ENCODE results near the gene NGLY1. TPM values are rescaled to one million over a fixed set of nuclear protein-coding genes. Genes with fewer than 3 reads are reported as not detected.

Gene NGLY1
- total RNA-seq, 4 donors from 2014 or later = 32.9 to 101 (median 46.4) TPM

DNA sequence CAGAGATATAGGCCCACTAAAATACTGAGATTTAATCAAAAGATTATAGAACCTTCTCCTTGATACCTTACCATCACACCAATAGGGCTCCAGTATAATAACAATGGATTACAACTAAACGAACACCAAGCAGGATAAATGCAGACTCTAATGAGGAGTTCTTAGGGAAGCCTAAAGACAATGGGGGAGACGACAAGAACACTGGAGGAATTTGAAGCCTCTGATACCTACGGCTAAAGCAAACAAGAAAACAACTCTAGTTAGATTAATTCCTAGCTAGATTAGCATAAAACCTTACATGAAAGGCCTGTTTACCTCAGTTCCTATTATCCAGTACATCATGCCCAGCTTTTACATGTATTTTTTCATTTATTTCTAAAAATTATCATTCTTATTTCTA lies 35.1 kb downstream of the NGLY1 start:
- Histone ChIP-seq H3K4me3 (no peak overlapping the region), H3K27me3 (no peaks in the 10 kb centered on the region), H3K9me3 (no peaks in the 10 kb centered on the region), H3K4me1 (no peaks in the 10 kb centered on the region), H3K27ac (no peak overlapping the region), H3K36me3 (peaks cover 0 to 65% (median 0%) of the 10 kb centered on the region in 3 donors)
- TF ChIP-seq, protein P1, sequence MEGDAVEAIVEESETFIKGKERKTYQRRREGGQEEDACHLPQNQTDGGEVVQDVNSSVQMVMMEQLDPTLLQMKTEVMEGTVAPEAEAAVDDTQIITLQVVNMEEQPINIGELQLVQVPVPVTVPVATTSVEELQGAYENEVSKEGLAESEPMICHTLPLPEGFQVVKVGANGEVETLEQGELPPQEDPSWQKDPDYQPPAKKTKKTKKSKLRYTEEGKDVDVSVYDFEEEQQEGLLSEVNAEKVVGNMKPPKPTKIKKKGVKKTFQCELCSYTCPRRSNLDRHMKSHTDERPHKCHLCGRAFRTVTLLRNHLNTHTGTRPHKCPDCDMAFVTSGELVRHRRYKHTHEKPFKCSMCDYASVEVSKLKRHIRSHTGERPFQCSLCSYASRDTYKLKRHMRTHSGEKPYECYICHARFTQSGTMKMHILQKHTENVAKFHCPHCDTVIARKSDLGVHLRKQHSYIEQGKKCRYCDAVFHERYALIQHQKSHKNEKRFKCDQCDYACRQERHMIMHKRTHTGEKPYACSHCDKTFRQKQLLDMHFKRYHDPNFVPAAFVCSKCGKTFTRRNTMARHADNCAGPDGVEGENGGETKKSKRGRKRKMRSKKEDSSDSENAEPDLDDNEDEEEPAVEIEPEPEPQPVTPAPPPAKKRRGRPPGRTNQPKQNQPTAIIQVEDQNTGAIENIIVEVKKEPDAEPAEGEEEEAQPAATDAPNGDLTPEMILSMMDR (IDR thresholded peaks at IDR 0.05) = no peak
- DNase-seq = no peak

DNA sequence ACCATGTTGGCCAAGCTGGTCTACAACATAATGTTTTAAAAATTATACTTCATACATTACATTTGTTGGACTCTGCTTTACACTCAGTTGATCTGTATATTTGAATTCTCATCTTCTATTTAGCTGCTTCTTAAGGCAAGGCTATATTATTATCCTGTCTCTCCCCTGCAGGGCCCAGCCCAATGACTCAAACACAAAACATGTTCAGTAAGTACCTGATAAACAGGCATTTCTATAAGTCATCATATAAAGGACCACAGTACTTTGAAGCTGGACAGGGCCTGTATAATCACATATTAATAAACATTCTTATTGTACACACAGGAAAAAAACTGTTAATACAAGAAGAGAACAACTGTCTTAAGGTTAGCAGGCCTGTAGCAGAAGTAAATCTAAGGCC lies 36.2 kb downstream of the NGLY1 start:
- no peak for DNase-seq
- Histone ChIP-seq H3K4me3 (no peak overlapping the region), H3K9me3 (no peaks in the 10 kb centered on the region), H3K4me1 (no peaks in the 10 kb centered on the region), H3K27ac (no peak overlapping the region), H3K36me3 (peaks cover 0 to 66% (median 0%) of the 10 kb centered on the region in 3 donors), H3K27me3 (no peaks in the 10 kb centered on the region)
- TF ChIP-seq, protein P1 (IDR thresholded peaks at IDR 0.05) = no peak
- no peak for TF ChIP-seq POLR2A (IDR thresholded peaks at IDR 0.05)

DNA sequence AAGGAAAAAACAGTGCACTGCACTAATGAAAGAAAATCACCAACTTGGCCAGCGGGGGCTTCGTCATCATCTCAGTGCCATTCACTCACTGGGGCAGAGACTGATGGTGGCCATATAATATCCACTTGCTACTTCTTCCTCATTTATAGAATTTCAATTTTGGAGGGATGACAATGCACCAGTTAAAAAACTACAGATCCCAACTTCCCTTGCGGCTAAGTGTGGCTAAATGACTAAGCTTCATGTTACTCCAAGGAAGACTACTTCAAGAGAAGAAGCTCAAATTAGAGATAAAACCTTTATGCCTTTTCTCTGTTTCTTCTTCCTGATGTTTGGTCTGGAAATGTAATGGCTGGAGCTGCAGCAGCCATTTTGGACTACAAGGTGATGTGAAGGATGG lies 38.8 kb downstream of the NGLY1 start:
- TF ChIP-seq, protein P1 (IDR thresholded peaks at IDR 0.05) = no peak
- TF ChIP-seq POLR2A (IDR thresholded peaks at IDR 0.05) = no peak
- Histone ChIP-seq H3K27me3 (no peaks in the 10 kb centered on the region), H3K4me1 (no peaks in the 10 kb centered on the region), H3K4me3 (no peak overlapping the region), H3K36me3 (peaks cover 0 to 47% (median 0%) of the 10 kb centered on the region in 3 donors), H3K27ac (no peak overlapping the region), H3K9me3 (no peaks in the 10 kb centered on the region)
- no peak for DNase-seq

DNA sequence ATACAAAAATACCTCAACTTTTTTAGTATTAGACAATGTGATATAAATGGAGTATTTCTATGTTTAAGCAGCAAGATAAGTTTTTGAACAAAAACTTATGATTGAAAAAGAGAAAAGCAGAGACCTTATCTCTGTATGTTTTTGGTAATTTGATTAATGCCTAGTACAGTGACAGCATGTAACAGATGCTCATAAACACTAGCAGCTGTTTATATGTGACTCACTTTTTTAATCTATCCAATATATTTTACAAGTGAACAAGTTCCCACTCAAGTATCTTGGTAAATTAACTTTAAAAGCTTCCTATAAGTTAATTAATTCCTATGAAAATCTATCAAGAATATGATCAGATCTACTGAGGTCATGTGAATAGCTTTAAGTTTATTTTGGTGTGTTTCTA lies 55.1 kb downstream of the NGLY1 start:
- Histone ChIP-seq H3K4me3 (no peak overlapping the region), H3K9me3 (no peaks in the 10 kb centered on the region), H3K27ac (no peak overlapping the region), H3K4me1 (no peaks in the 10 kb centered on the region), H3K36me3 (peaks cover 0 to 36% (median 0%) of the 10 kb centered on the region in 3 donors), H3K27me3 (no peaks in the 10 kb centered on the region)
- TF ChIP-seq, protein P1 (IDR thresholded peaks at IDR 0.05) = no peak
- no peak for TF ChIP-seq POLR2A (IDR thresholded peaks at IDR 0.05)
- DNase-seq = no peak

DNA sequence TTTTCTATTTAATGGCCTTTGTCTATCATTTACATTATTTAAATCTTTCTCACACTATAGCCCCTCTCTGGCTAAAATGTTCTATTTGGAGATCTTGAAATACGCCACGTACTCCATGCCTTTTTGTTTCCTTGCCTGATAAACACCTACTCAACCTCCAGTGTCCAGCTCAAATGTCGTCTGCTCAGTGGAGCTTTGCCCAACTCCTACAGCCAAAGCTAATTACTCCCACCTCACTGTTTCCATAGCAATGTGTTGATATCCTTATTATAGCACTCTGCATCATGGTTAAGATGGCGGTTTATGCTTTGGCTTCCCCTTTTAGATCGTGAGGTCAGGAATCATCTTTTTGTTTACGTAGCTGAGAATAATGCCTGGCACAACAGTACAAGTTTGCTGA lies 55.9 kb downstream of the NGLY1 start:
- DNase-seq = no peak
- Histone ChIP-seq H3K27me3 (no peaks in the 10 kb centered on the region), H3K27ac (no peak overlapping the region), H3K4me1 (no peaks in the 10 kb centered on the region), H3K9me3 (no peaks in the 10 kb centered on the region), H3K36me3 (peaks cover 0 to 30% (median 0%) of the 10 kb centered on the region in 3 donors), H3K4me3 (no peak overlapping the region)
- TF ChIP-seq, protein P1 (IDR thresholded peaks at IDR 0.05) = no peak
- no peak for TF ChIP-seq POLR2A (IDR thresholded peaks at IDR 0.05)

DNA sequence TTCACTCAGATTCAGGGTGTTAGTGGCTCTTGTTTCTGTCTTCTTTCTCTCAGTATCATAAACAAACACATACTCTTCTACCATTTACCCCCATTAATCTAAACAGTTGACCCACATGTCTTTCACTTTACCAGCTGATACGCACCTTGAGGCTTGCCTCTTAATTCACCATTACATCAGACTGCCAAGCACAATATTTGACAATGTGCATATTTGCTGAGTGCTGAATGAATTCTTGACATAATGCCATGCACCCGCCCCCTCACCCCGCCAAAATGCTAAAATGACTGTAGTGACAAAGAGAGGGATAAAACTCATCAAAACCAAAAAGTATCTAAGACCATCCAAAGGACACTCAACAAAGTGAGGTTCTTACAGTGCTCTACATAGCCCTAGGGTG lies 57.4 kb downstream of the NGLY1 start:
- H3K9me3 ChIP-seq = no peaks in the 10 kb centered on the region
- no peaks in the 10 kb centered on the region for H3K27me3 ChIP-seq
- no peak overlapping the region for H3K4me3 ChIP-seq
- H3K4me1 ChIP-seq = no peaks in the 10 kb centered on the region
- H3K27ac ChIP-seq = no peak overlapping the region
- no peak for DNase-seq
- H3K36me3 ChIP-seq = peaks cover 0 to 22% (median 0%) of the 10 kb centered on the region in 3 donors
- no peak for TF ChIP-seq POLR2A (IDR thresholded peaks at IDR 0.05)
- TF ChIP-seq, protein P1 (IDR thresholded peaks at IDR 0.05) = no peak
